ENCODE results near the gene USP6NL. TPM values are rescaled to one million over a fixed set of nuclear protein-coding genes. Genes with fewer than 3 reads are reported as not detected.

Gene USP6NL
- total and polyA plus RNA-seq, 2 of the 13 experiments (the other 11 are each of a cell fraction or from before 2014, with no cell fraction given) = 10.5 to 22.9 TPM

DNA sequence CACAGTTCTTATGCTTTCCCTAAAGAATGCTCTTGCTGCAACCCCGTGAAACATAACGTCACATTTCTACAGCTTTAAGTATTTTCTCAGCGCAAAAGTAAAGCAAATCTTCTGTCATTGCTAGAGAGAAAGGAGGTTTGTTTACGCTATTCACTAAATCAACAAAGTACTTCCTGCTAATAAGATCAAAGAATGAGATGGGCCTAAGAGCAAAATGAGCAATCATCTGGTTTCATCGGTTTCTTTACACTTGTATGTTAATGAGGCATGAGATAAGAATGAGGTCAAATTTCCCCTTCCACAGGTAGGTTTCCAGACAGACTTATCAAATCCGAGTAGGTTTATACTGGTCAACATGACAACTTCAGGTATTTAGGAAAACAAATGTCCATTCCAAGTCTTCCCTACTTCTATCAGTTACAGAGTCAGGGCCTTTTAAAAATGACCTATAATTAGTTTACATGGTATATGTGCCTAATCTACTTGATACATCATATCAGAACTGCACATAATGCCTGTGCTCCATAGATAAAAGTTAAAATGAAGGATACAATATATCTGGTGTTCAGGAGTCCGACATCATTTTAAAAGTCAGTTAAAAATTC, 8.4 kb downstream of the USP6NL start (continued):
- no peak for TF ChIP-seq GPBP1L1 (CRISPR knock-in tag; IDR thresholded peaks at IDR 0.05)
- TF ChIP-seq NPAS2 (CRISPR knock-in tag; IDR thresholded peaks at IDR 0.05; ENCODE audit: borderline replicate concordance) = no peak
- no peak for TF ChIP-seq SAFB2 (CRISPR knock-in tag; IDR thresholded peaks at IDR 0.05; ENCODE audit: borderline replicate concordance, low read depth)
- no peak; the same call in 1 of the 2 replicates for TF ChIP-seq NFKBIZ (CRISPR knock-in tag; IDR thresholded peaks at IDR 0.05)
- peak; percentile 49; the same call in 1 of the 2 replicates for TF ChIP-seq GATAD1 (CRISPR knock-in tag; IDR thresholded peaks at IDR 0.05)
- no peak for TF ChIP-seq IKZF1 (IDR thresholded peaks at IDR 0.05)
- TF ChIP-seq, protein P1, sequence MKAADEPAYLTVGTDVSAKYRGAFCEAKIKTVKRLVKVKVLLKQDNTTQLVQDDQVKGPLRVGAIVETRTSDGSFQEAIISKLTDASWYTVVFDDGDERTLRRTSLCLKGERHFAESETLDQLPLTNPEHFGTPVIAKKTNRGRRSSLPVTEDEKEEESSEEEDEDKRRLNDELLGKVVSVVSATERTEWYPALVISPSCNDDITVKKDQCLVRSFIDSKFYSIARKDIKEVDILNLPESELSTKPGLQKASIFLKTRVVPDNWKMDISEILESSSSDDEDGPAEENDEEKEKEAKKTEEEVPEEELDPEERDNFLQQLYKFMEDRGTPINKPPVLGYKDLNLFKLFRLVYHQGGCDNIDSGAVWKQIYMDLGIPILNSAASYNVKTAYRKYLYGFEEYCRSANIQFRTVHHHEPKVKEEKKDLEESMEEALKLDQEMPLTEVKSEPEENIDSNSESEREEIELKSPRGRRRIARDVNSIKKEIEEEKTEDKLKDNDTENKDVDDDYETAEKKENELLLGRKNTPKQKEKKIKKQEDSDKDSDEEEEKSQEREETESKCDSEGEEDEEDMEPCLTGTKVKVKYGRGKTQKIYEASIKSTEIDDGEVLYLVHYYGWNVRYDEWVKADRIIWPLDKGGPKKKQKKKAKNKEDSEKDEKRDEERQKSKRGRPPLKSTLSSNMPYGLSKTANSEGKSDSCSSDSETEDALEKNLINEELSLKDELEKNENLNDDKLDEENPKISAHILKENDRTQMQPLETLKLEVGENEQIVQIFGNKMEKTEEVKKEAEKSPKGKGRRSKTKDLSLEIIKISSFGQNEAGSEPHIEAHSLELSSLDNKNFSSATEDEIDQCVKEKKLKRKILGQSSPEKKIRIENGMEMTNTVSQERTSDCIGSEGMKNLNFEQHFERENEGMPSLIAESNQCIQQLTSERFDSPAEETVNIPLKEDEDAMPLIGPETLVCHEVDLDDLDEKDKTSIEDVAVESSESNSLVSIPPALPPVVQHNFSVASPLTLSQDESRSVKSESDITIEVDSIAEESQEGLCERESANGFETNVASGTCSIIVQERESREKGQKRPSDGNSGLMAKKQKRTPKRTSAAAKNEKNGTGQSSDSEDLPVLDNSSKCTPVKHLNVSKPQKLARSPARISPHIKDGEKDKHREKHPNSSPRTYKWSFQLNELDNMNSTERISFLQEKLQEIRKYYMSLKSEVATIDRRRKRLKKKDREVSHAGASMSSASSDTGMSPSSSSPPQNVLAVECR (CRISPR knock-in tag; IDR thresholded peaks at IDR 0.05; ENCODE audit: borderline replicate concordance) = no peak; the same call in 1 of the 2 replicates
- TF ChIP-seq ZMAT3 (CRISPR knock-in tag; conservative IDR thresholded peaks at IDR 0.05) = no peak
- no peak for TF ChIP-seq MTF1 (CRISPR knock-in tag; IDR thresholded peaks at IDR 0.05)
- no peak for TF ChIP-seq KDM6A (CRISPR knock-in tag; IDR thresholded peaks at IDR 0.05; ENCODE audit: low read depth)
- TF ChIP-seq AKAP8 (CRISPR knock-in tag; IDR thresholded peaks at IDR 0.05) = peak; percentile 29; the same call in 1 of the 2 replicates
- TF ChIP-seq, protein P2, sequence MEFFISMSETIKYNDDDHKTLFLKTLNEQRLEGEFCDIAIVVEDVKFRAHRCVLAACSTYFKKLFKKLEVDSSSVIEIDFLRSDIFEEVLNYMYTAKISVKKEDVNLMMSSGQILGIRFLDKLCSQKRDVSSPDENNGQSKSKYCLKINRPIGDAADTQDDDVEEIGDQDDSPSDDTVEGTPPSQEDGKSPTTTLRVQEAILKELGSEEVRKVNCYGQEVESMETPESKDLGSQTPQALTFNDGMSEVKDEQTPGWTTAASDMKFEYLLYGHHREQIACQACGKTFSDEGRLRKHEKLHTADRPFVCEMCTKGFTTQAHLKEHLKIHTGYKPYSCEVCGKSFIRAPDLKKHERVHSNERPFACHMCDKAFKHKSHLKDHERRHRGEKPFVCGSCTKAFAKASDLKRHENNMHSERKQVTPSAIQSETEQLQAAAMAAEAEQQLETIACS (CRISPR knock-in tag; IDR thresholded peaks at IDR 0.05) = no peak
- no peak for TF ChIP-seq MEF2D (CRISPR knock-in tag; IDR thresholded peaks at IDR 0.05)
- TF ChIP-seq ARNTL (CRISPR knock-in tag; IDR thresholded peaks at IDR 0.05) = no peak
- TF ChIP-seq ZNF510 (CRISPR knock-in tag; IDR thresholded peaks at IDR 0.05; ENCODE audit: low read depth) = 0 out of 2 replicates have a peak, but pooled peaks have one; percentile 51
- TF ChIP-seq RXRB (CRISPR knock-in tag; IDR thresholded peaks at IDR 0.05; ENCODE audit: borderline replicate concordance) = peak; percentile 79
- no peak for TF ChIP-seq HNF1B (CRISPR knock-in tag; IDR thresholded peaks at IDR 0.05)
- no peak for TF ChIP-seq SP140L (CRISPR knock-in tag; IDR thresholded peaks at IDR 0.05; ENCODE audit: borderline replicate concordance)
- TF ChIP-seq, protein P3, sequence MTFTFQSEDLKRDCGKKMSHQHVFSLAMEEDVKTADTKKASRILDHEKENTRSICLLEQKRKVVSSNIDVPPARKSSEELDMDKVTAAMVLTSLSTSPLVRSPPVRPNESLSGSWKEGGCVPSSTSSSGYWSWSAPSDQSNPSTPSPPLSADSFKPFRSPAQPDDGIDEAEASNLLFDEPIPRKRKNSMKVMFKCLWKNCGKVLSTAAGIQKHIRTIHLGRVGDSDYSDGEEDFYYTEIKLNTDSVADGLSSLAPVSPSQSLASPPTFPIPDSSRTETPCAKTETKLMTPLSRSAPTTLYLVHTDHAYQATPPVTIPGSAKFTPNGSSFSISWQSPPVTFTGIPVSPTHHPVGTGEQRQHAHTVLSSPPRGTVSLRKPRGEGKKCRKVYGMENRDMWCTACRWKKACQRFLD (CRISPR knock-in tag; IDR thresholded peaks at IDR 0.05; ENCODE audit: borderline replicate concordance) = no peak
- TF ChIP-seq ZNF891 (CRISPR knock-in tag; IDR thresholded peaks at IDR 0.05) = no peak
- peak; percentile 53 for TF ChIP-seq SKI (IDR thresholded peaks at IDR 0.05; ENCODE audit: partially characterized antibody)

All from HepG2 (cell line).